Gastrocnemius medialis (tissue), 4 donors: ENCODE results near the gene CCND1. TPM values are rescaled to one million over a fixed set of nuclear protein-coding genes. Genes with fewer than 3 reads are reported as not detected.
"Not testable (repeated sequence)": the region's sequence is repeated elsewhere in the genome, so short reads cannot be mapped to it uniquely, and the experiment has no call there.

Experiments used
- ATAC-seq, 2 donors: fragments of 150-250 bp; one replicate each; pipeline ENCODE4 v1.9.1; 2016
- DNase-seq, 2 donors: peaks; one replicate each; pipeline ENCODE4 v3.0.0-alpha.2; 2019
- H3K27ac ChIP-seq, 4 donors: fragments of 200-600 bp; sonication (generic); 1 replicate in 1 of 4; 2 replicates in 3 of 4; pipeline ENCODE4 v1.5.1; 2016 to 2018; ENCODE audit warnings: mild to moderate bottlenecking in 2 of 4, moderate library complexity in 1 of 4
- H3K27me3 ChIP-seq, 3 donors: fragments of 200-600 bp; sonication (generic) in 2 of 3; 1 replicate in 1 of 3; 2 replicates in 2 of 3; pipeline versions ENCODE4 v1.5.1 to v1.6.0; 2016 to 2019; ENCODE audit warnings: mild to moderate bottlenecking in 1 of 3, moderate library complexity in 1 of 3
- H3K36me3 ChIP-seq, 2 donors: fragments of 200-600 bp; sonication (generic) in 1 of 2; one replicate each; pipeline ENCODE4 v1.5.1; 2017 to 2018
- H3K4me1 ChIP-seq, 2 donors: fragments of 200-600 bp; sonication (generic) in 1 of 2; one replicate each; pipeline ENCODE4 v1.5.1; 2016 to 2017; ENCODE audit warnings: mild to moderate bottlenecking in 2 of 2
- H3K4me3 ChIP-seq, 4 donors: fragments of 200-600 bp; sonication (generic) in 3 of 4; 1 replicate in 1 of 4; 2 replicates in 3 of 4; pipeline ENCODE4 v1.5.1; 2016 to 2019; ENCODE audit warnings: mild to moderate bottlenecking in 2 of 4
- H3K9me3 ChIP-seq, 3 donors: fragments of 200-600 bp; sonication (generic) in 2 of 3; 1 replicate in 1 of 3; 2 replicates in 2 of 3; pipeline ENCODE4 v1.5.1; 2016 to 2019
- CTCF ChIP-seq, 5 experiments: fragments of 450-650 bp in 3 of 5; fragments of 200-600 bp in 2 of 5; sonication (generic) in 2 of 5; IDR thresholded peaks in 4 of 5; conservative IDR thresholded peaks in 1 of 5; 1 replicate in 4 of 5; 2 replicates in 1 of 5; pipeline ENCODE4 v1.5.1; 2016 to 2019; ENCODE audit warnings: antibody characterized with exemption in 5 of 5, mild to moderate bottlenecking in 3 of 5, moderate library complexity in 3 of 5
- POLR2A ChIP-seq, 2 donors: fragments of 450-650 bp; IDR thresholded peaks; one replicate each; pipeline ENCODE4 v1.6.1; 2017; ENCODE audit warnings: antibody characterized with exemption in 2 of 2, mild to moderate bottlenecking in 2 of 2, moderate library complexity in 2 of 2
- in situ Hi-C, 4 donors: fragments of 200-750 bp; cut with MboI; loops; one replicate each; pipeline versions ENCODE4 v1.15.0 to v1.8.0; 2017; ENCODE audit warnings: low sequenced_read_pairs in 4 of 4
- intact Hi-C: fragments of 100-400 bp; cut with DNase I; formaldehyde crosslinking; loops from one replicate; pipeline ENCODE4 v1.15.1; 2023; ENCODE audit warnings: low total_unique reads
- total RNA-seq, 4 donors: library from RNA; depleted of rRNA; stranded (reverse); fragments of >200 nt; gene quantifications; one replicate each; pipeline versions ENCODE4 v1.1.0 to v1.2.3, GENCODE V29; 2016

CCND1 gene
- total RNA-seq, 4 donors from 2014 or later = 1.3 to 4.6 (median 3.2) TPM

- in situ Hi-C loops (loop anchor here (5.0 to 25.0 kb wide), 4 partner anchors 202 to 519 kb away; partner anchors contain the start of gene FADD (in 1 of the 4)), intact Hi-C loops (loop anchor here (2.0 kb wide), 1 partner anchor 505 kb away; no protein-coding TSS in a partner anchor)
- peaks cover 0 to 8% of the 10 kb centered on the region in 2 donors for H3K4me1 ChIP-seq
- TF ChIP-seq CTCF (IDR thresholded peaks at IDR 0.05 in 4 of 5, conservative IDR thresholded peaks at IDR 0.05 in 1 of 5) (no peak), POLR2A (IDR thresholded peaks at IDR 0.05) (no peak)
- H3K27ac ChIP-seq = no peak overlapping the region
- DNase-seq = no peak
- H3K36me3 ChIP-seq = no peaks in the 10 kb centered on the region
- peaks cover 0 to 2% (median 0%) of the 10 kb centered on the region in 3 donors for H3K27me3 ChIP-seq
- H3K4me3 ChIP-seq = no peak overlapping the region
- no peak for ATAC-seq
- no peaks in the 10 kb centered on the region for H3K9me3 ChIP-seq
These were observed 44.4 kb downstream of the CCND1 start for GRCh38 chr11:69685348-69685747.

- H3K9me3 ChIP-seq = no peaks in the 10 kb centered on the region
- no peak overlapping the region for H3K4me3 ChIP-seq
- in situ Hi-C loops = loop anchor here (5.0 to 25.0 kb wide), 4 partner anchors 201 to 518 kb away; partner anchors contain the start of gene FADD (in 1 of the 4)
- TF ChIP-seq POLR2A (IDR thresholded peaks at IDR 0.05) (no peak), CTCF (IDR thresholded peaks at IDR 0.05 in 4 of 5, conservative IDR thresholded peaks at IDR 0.05 in 1 of 5) (no peak)
- H3K4me1 ChIP-seq = peaks cover 0 to 8% of the 10 kb centered on the region in 2 donors
- no peaks in the 10 kb centered on the region for H3K36me3 ChIP-seq
- intact Hi-C loops = loop anchor here (1.0 kb wide), 1 partner anchor 202 kb away; no protein-coding TSS in a partner anchor
- no peak for ATAC-seq
- no peak overlapping the region for H3K27ac ChIP-seq
- DNase-seq = no peak
- H3K27me3 ChIP-seq = peaks cover 0 to 5% (median 2%) of the 10 kb centered on the region in 3 donors
These were observed 45.5 kb downstream of the CCND1 start for GRCh38 chr11:69686452-69686851.

GRCh38 chr11:69686856-69687255, 45.9 kb downstream of the CCND1 start:
- in situ Hi-C loops = loop anchor here (5.0 to 25.0 kb wide), 4 partner anchors 200 to 518 kb away; partner anchors contain the start of gene FADD (in 1 of the 4)
- H3K4me3 ChIP-seq = no peak overlapping the region
- DNase-seq = no peak
- ATAC-seq = no peak
- peaks cover 0 to 9% (median 5%) of the 10 kb centered on the region in 3 donors for H3K27me3 ChIP-seq
- no peak for TF ChIP-seq CTCF (IDR thresholded peaks at IDR 0.05 in 4 of 5, conservative IDR thresholded peaks at IDR 0.05 in 1 of 5)
- no peak for TF ChIP-seq POLR2A (IDR thresholded peaks at IDR 0.05)
- intact Hi-C loops = loop anchor here (1.0 kb wide), 1 partner anchor 201 kb away; no protein-coding TSS in a partner anchor
- H3K4me1 ChIP-seq = peaks cover 0 to 8% of the 10 kb centered on the region in 2 donors
- H3K36me3 ChIP-seq = no peaks in the 10 kb centered on the region
- no peak overlapping the region for H3K27ac ChIP-seq
- H3K9me3 ChIP-seq = no peaks in the 10 kb centered on the region

- H3K4me1 ChIP-seq, H3K36me3 ChIP-seq, H3K27ac ChIP-seq, DNase-seq, intact Hi-C loops, ATAC-seq, H3K4me3 ChIP-seq, H3K9me3 ChIP-seq: not testable (repeated sequence)
- peaks cover 0 to 12% (median 7%) of the 10 kb centered on the region in 3 donors for H3K27me3 ChIP-seq
- in situ Hi-C loops = loop anchor here (5.0 to 25.0 kb wide), 4 partner anchors 199 to 517 kb away; partner anchors contain the start of gene FADD (in 1 of the 4)
These were observed 47.2 kb downstream of the CCND1 start for GRCh38 chr11:69687969-69688771.
